ENCODE data around the gene CTAG2. TPM values are rescaled to one million over a fixed set of nuclear protein-coding genes. Genes with fewer than 3 reads are reported as not detected.

CTAG2 gene
- total and polyA plus RNA-seq, 2 donors = not detected

Small RNA genes within 50 kb of the gene (small RNA-seq; reads per million reads assigned to genes)
- gene AC244090.1 = not detected
- gene AC244107.2 = not detected

Other genes with a start within 250 kb of the CTAG2 start
- gene DNASE1L1, start 244.3 kb downstream of the CTAG2 start, total RNA-seq = 11.9 TPM
- 22.3 TPM for gene DNASE1L1, start 244.3 kb downstream of the CTAG2 start, polyA plus RNA-seq
- gene TAFAZZIN, start 242.0 kb downstream of the CTAG2 start, total RNA-seq = 13.4 TPM
- gene TAFAZZIN, start 242.0 kb downstream of the CTAG2 start, polyA plus RNA-seq = 33.4 TPM
- gene ATP6AP1, start 224.9 kb downstream of the CTAG2 start, total RNA-seq = 25.5 TPM
- gene ATP6AP1, start 224.9 kb downstream of the CTAG2 start, polyA plus RNA-seq = 91.8 TPM
- gene GDI1, start 216.4 kb downstream of the CTAG2 start, total RNA-seq = 33.0 TPM
- 138 TPM for gene GDI1, start 216.4 kb downstream of the CTAG2 start, polyA plus RNA-seq
- 14.9 TPM for gene FAM50A, start 209.4 kb downstream of the CTAG2 start, total RNA-seq
- 81.9 TPM for gene FAM50A, start 209.4 kb downstream of the CTAG2 start, polyA plus RNA-seq
- gene PLXNA3, start 195.3 kb downstream of the CTAG2 start, total RNA-seq = 17.3 TPM
- 10.1 TPM for gene PLXNA3, start 195.3 kb downstream of the CTAG2 start, polyA plus RNA-seq
- gene LAGE3, start 174.3 kb downstream of the CTAG2 start, total RNA-seq = 7.7 TPM
- gene LAGE3, start 174.3 kb downstream of the CTAG2 start, polyA plus RNA-seq = 33.0 TPM
- 20.4 TPM for gene UBL4A, start 167.0 kb downstream of the CTAG2 start, total RNA-seq
- 49.9 TPM for gene UBL4A, start 167.0 kb downstream of the CTAG2 start, polyA plus RNA-seq
- gene SLC10A3, start 162.9 kb downstream of the CTAG2 start, total RNA-seq = 7.9 TPM
- 55.2 TPM for gene SLC10A3, start 162.9 kb downstream of the CTAG2 start, polyA plus RNA-seq
- gene FAM3A, start 137.3 kb downstream of the CTAG2 start, total RNA-seq = 11.2 TPM
- 67.8 TPM for gene FAM3A, start 137.3 kb downstream of the CTAG2 start, polyA plus RNA-seq
- gene G6PD, start 106.7 kb downstream of the CTAG2 start, total RNA-seq = 12.8 TPM
- gene G6PD, start 106.7 kb downstream of the CTAG2 start, polyA plus RNA-seq = 77.6 TPM
- gene IKBKG, start 106.0 kb downstream of the CTAG2 start, total RNA-seq = 5.3 TPM
- 38.5 TPM for gene IKBKG, start 106.0 kb downstream of the CTAG2 start, polyA plus RNA-seq
- not detected for gene CTAG1A, start 68.4 kb downstream of the CTAG2 start, total RNA-seq
- gene CTAG1A, start 68.4 kb downstream of the CTAG2 start, polyA plus RNA-seq = not detected
- not detected for gene CTAG1B, start 34.3 kb downstream of the CTAG2 start, total RNA-seq
- not detected for gene CTAG1B, start 34.3 kb downstream of the CTAG2 start, polyA plus RNA-seq
- 8.0 TPM for gene GAB3, start 97.5 kb upstream of the CTAG2 start, total RNA-seq
- 2.2 TPM for gene GAB3, start 97.5 kb upstream of the CTAG2 start, polyA plus RNA-seq
- gene DKC1, start 109.3 kb upstream of the CTAG2 start, total RNA-seq = 20.2 TPM
- 26.3 TPM for gene DKC1, start 109.3 kb upstream of the CTAG2 start, polyA plus RNA-seq
- 21.0 TPM for gene MPP1, start 151.9 kb upstream of the CTAG2 start, total RNA-seq
- 24.9 TPM for gene MPP1, start 151.9 kb upstream of the CTAG2 start, polyA plus RNA-seq
- not detected for gene SMIM9, start 181.1 kb upstream of the CTAG2 start, total RNA-seq
- not detected for gene SMIM9, start 181.1 kb upstream of the CTAG2 start, polyA plus RNA-seq
- 0.95 TPM for gene F8A1, start 232.8 kb upstream of the CTAG2 start, total RNA-seq
- gene F8A1, start 232.8 kb upstream of the CTAG2 start, polyA plus RNA-seq = 24.9 TPM